Activated naive CD4-positive, alpha-beta T cell treated with anti-CD3 and anti-CD28 coated beads, Interleukin-2, amount 50 U/mL, for 16 hours (primary cell): ENCODE results near the gene IGF1R.

Experiments
- DNase-seq: peaks from one replicate; pipeline ENCODE4 v3.0.0-alpha.2; 2020

IGF1R gene

DNA sequence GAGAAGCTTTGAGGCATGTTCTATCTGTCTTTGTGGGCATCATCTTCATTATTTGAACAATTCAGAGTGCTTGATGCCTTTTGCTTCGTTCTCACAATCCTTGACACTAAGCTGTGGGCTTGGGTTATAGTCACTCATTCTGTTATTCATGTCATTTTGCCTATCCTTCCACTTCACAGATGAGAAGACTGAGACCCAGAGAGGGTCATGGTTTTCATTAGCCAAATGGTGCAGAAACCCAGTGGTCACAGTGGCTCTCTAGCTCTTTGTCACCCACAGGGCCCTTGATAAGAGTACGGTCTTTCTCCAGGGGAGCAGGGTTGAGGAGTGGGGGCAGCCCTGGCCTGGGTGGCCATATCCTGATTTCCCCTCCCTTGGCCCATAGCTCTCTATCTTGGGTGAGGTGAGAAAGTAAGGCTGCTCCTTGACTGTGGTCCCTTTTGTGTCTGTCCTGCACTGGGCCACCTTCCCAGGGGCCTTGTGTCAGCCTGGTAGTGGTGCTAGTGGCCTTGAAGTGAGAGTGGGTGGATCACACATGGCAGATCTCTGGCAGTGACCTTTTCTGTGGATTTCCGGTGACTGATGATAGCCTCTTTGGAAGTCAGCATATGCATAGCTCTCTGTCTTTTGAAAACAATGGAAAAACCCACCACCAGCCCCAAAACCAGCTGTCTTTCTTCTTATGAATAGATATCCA lies 130.1 kb downstream of the IGF1R start:
- no peak for DNase-seq

DNA sequence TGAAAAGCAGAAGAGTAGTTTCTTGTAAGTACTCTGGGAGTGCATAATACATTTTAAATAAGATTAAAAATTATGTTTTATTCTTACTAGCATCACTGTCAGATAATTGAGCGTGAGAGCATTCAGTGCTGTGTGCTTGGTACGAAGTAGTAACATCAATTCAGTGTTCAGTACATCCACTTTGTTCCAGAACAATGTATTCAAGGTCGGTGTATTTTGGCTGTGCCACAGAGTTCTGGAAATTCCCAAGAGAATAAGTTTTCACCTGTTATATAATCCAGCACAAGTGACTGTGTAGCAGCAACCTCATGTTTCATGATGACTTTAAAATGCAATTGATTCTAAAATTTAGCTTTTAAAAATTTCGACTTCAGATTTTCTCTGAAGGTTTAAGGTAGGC lies 130.6 kb downstream of the IGF1R start:
- DNase-seq = no peak

GRCh38 chr15:98779463-98780071 lies 131.2 kb downstream of the IGF1R start:
- DNase-seq = peak; percentile 77

GRCh38 chr15:98781838-98782237 lies 133.5 kb downstream of the IGF1R start:
- no peak for DNase-seq

DNA sequence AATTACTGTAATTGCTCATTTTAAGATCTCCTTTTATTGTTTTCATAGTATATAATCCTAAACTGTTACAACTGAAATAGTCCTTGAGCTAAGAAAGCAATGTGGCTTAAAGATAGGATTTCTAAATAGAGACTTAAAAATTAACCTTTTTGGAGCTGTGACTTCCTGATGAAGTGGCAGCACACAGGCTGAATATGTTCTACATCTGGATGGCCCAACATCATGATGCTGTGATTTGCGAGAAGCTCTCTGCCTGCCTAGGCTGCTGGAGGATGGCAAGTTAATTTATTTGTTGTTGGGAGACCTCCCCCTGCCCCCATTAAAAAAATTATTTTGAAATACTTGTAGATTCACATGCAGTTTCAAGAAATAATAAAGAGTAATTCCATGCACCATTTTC lies 134.5 kb downstream of the IGF1R start:
- DNase-seq = no peak

DNA sequence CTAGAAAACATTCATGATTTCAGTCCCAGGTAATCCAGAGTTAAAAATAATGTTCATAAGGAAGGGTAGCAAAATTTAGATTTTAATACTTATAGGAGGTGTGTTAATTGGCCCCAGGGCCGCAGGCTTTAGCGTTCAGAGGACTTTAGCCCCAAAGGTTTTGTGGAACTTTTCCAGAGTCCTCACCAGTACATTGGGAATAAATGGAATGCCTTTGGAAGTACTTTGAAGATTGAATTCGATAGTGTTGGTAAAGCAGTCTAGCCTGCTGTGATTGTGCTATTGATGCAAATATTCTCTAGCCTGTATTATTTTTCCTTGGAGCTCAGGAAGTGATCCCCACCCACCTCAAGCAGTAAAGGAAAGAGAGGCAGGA lies 137.1 kb downstream of the IGF1R start:
- no peak for DNase-seq

DNA sequence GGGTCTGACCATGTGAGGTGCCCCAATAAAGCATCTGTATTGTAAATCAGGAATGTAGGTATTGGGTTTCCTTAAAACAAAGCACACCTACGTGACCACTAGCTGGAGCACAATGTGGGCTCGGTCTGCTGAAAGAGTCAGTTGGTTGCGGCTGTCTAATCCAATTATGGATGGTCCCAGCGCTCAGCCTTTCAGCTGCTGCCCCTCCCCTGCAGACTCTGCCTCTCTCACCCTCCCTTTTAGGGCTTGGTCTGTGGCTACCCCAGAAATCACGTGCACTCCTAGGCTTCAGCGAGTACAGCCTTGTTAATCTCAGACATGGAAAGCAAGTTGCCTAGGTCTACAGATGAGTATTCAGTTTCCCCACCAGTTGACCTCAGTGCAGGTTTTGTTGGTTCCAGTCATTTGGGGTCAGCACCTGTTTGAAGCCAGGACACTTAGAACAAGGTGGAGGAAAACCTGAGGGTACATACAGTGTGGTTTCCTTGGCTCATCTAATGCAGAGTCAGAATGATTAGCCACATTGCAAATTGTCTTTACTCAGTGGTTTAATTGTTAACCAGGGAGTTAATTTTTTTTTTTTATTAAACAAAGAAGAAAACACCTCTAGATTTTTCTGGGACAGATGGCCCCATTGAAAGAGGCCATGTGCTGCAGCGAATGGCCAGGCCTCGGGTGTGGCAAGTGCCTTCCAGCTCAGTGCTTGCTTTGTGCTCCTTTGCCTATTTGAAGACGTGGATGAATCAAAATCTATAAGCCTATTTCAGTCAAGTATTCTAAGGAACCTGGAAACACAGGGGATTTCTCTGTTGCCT lies 137.7 kb downstream of the IGF1R start:
- no peak for DNase-seq

DNA sequence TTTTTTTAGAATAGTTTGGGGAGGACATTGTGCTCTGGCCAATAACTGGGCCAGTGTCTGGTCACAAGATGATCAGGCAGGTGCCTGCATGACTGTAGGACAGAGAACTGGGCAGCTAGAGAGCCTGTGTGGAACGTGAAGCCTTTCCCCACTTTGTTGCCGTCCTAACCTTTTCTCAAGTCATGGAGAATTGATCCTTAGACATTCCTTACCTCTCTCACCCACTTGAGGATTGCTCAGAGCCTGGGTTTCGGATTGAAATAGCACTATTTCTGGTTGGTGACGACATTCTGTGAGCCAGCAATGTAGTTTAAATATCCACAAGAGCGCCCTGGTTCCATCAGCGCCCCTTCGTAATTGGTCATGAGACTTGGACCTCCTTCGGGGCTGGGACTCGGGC lies 138.4 kb downstream of the IGF1R start:
- no peak for DNase-seq

- no peak for DNase-seq
Measured at GRCh38 chr15:98787194-98787593, 138.9 kb downstream of the IGF1R start.

- DNase-seq = no peak
Measured at GRCh38 chr15:98787936-98788757, 139.8 kb downstream of the IGF1R start.

- DNase-seq = no peak
Measured at GRCh38 chr15:98789020-98789419, 140.7 kb downstream of the IGF1R start.

DNA sequence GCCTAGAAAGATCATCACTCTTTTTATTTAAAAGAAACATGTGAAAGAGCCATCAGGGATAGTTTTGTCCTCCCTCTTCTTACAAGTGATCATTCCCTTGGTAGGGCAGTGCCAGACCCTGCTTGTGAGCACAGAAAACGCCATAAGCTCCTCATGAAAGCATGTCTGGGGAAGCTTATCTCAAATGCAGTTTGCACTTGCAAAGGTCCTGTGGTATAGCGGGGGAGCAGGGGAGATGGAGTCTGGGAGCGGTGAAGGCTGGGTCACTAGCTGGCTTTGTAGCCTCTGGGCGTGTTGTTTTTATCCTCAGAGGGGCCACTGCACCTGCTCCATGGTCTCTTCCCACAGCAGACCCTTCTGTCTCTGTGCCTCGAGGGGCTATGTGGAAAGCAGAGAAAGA lies 141.9 kb downstream of the IGF1R start:
- no peak for DNase-seq

DNA sequence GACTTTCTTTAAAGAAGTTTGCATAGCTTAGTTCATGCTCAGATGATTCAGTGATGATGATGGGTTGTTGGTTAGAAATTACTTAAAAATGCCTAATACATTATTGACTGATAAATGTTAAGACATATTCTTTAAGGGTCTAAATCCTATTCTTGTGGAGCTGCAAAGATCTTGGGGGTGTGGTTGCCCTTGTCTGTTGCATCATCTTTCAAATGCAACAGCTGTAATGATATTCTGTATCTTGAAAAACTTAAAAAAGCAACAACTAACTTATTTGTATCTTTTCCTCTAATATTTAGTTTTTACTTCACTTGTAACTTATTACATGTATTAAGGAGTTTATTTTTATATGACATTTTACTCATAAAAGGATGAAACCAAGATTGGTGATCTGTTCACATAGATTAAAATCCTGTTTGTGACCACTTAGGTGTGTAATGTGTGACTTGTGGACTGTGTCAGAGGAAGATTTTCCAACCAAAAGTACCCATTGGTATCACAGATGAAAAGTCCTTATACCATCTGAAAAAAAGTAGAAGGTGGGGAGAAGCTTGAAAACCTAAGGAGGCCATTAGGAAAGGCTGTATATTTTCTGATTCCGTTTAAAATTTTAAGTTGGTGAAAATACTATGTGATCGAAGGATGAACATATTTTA lies 142.8 kb downstream of the IGF1R start:
- no peak for DNase-seq

DNA sequence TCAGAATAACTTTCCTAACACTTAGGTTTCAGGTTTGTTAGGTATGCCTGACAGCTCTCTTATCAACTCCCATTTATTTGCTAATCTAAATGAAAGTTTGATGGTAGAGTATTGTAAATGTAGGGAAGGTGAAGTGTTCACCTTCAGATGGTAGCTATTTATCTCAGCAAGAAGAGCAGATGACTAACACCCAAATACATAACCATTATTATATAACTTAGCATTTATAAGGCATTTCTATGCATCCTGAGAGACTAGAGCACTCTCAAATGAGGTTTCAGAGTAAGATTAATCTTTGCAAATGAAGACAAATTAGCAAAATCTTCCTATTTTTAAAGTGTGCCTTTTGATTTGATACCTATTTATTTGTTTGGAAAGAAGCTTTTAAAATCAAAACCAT lies 143.8 kb downstream of the IGF1R start:
- DNase-seq = no peak

DNA sequence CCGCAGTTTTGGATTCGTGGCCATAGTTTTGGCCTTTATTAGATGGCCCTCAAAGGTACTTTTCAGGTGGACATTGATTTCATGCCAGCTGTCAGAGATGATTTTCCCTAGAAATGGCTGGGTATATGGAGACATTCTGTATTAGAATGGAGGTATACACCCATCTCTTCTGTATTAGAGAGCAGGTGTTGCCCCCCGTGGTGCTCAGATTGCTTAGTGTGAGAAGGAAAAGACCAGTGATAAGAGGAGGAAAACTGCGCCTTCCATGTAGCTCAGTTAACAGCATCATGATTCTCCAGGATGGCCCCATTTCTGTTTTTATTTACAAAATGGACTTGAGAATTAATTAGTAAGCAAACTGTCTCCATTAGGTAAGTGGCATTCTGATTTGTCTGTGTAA lies 145.9 kb downstream of the IGF1R start:
- no peak for DNase-seq

DNA sequence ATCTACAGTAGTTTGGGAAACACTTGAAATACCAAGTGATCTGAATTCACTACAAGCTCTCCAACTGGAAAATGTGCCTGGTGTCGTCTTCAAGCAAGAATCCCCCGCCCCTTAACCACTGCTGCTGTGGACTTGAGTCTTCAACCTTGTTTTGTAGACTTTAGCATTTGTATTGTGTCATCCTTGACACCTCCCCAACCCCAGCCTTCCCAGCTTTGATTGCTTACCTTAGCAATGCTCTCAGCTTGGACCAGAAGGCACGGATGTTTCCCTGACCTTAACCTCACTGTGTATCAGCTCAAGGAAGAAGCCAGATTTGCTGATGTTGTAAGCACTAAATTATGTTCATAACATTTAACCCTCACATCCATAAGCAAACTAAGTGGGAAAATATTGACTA lies 146.4 kb downstream of the IGF1R start:
- DNase-seq = no peak

GRCh38 chr15:98795980-98796379 lies 147.6 kb downstream of the IGF1R start:
- no peak for DNase-seq

GRCh38 chr15:98796685-98797357 lies 148.5 kb downstream of the IGF1R start:
- no peak for DNase-seq

DNA sequence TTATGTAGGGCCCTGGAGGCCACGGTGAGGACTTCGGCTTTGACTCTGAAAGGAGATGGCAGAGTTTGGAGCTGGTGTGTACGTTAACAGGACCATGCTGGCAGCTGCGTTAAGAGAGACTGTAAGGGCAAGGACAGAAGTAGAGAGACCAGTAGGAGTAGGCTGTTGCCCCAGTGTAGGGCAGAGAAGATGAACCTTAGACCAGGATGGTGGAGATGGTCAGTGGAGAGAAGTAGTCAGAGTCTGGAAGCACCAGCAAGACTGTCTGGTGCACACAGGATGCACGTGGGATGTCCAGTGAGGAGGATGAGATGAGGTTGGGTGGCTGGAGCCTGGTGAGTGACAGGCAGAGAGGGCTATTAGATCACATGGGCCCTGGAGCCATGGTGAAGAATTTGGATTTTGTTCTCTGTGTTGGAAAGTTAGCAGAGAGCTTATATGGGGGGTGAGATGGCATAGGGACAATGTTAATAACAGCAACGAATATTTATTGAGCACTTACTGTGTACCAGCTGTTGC lies 150.1 kb downstream of the IGF1R start:
- DNase-seq = no peak

GRCh38 chr15:98799461-98800390 lies 151.4 kb downstream of the IGF1R start:
- no peak for DNase-seq
